Lower leg skin (tissue), 4 donors: ENCODE measurements around the gene IST1. TPM values are rescaled to one million over a fixed set of nuclear protein-coding genes. Genes with fewer than 3 reads are reported as not detected.

Experiments used
- DNase-seq, 2 donors: peaks; one replicate each; pipeline ENCODE4 v3.0.0-alpha.2; 2019; ENCODE audit warnings: low spot score in 2 of 2
- H3K4me3 ChIP-seq: fragments of 200-600 bp; sonication (generic); 2 replicates; pipeline ENCODE4 v1.5.1; 2017; ENCODE audit warnings: mild to moderate bottlenecking, low read depth; ENCODE audit not compliant: poor library complexity, severe bottlenecking
- POLR2A ChIP-seq, 2 donors: fragments of 450-650 bp; IDR thresholded peaks; one replicate each; pipeline ENCODE4 v1.6.1; 2016 to 2017; ENCODE audit warnings: antibody characterized with exemption in 2 of 2, mild to moderate bottlenecking in 1 of 2, moderate library complexity in 1 of 2
- WGBS, 2 donors: methylation state at CpG; one replicate each; pipeline ENCODE4 v1.1.5; 2018; 5-methylcytosine and 5-hydroxymethylcytosine counted together
- intact Hi-C: fragments of 100-400 bp; cut with DNase I; formaldehyde crosslinking; loops from one replicate; pipeline ENCODE4 v1.15.0; 2023; ENCODE audit warnings: low total_unique reads
- total RNA-seq, 4 donors: library from RNA; depleted of rRNA; stranded (reverse); fragments of >200 nt; gene quantifications; one replicate each; pipeline ENCODE4 v1.1.0, GENCODE V29; 2016
- TF ChIP-seq, protein P1 (sequence below), 3 donors: fragments of 450-650 bp; IDR thresholded peaks; one replicate each; pipeline ENCODE4 v1.5.1; 2016; ENCODE audit warnings: antibody characterized with exemption in 3 of 3, mild to moderate bottlenecking in 3 of 3, moderate library complexity in 2 of 3

The IST1 gene
- total RNA-seq, 4 donors from 2014 or later = 153 to 227 (median 197) TPM

DNA sequence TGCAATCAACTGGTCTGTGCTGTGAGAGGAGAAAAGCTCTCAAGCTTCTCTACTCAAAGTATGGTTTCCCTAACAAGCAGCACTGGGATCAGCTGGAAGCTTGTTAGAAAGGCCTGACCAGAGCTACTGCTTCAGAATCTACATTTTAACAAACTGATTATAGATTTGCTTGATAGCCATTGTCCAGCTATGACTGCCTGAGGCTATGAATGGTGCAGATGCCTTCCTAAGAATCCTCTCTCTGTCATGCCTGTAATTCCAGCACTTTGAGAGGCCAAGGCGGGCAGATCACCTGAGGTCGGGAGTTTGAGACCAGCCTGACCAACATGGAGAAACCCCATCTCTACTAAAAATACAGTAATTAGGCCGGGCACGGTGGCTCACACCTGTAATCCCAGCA, 76.2 kb downstream of the IST1 start:
- intact Hi-C loops = no loop called here
- DNase-seq = no peak
- 88 to 96% methylated on average over 4 of the region's 4 CpGs for WGBS, 2 donors
- TF ChIP-seq POLR2A (IDR thresholded peaks at IDR 0.05) = no peak
- TF ChIP-seq, protein P1, sequence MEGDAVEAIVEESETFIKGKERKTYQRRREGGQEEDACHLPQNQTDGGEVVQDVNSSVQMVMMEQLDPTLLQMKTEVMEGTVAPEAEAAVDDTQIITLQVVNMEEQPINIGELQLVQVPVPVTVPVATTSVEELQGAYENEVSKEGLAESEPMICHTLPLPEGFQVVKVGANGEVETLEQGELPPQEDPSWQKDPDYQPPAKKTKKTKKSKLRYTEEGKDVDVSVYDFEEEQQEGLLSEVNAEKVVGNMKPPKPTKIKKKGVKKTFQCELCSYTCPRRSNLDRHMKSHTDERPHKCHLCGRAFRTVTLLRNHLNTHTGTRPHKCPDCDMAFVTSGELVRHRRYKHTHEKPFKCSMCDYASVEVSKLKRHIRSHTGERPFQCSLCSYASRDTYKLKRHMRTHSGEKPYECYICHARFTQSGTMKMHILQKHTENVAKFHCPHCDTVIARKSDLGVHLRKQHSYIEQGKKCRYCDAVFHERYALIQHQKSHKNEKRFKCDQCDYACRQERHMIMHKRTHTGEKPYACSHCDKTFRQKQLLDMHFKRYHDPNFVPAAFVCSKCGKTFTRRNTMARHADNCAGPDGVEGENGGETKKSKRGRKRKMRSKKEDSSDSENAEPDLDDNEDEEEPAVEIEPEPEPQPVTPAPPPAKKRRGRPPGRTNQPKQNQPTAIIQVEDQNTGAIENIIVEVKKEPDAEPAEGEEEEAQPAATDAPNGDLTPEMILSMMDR (IDR thresholded peaks at IDR 0.05) = no peak
- no peak overlapping the region for H3K4me3 ChIP-seq

DNA sequence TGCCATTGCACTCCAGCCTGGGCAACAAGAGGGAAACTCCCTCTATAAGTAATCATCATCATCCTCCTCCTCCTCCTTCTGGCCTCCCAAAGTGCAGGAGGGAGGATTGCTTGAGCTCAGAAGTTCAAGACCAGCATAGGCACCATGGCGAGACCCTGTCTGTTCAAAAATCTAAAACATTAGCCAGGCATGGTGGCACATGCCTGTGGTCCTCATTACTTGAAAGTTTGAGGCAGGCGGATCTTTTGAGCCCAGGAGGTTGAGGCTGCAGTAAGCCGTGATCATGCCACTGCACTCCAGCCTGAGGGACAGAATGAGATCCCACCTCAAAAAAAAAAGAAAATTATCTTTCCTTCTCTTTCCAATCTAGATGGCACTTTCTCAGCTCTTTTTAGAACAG, 77.0 kb downstream of the IST1 start:
- TF ChIP-seq, protein P1 (IDR thresholded peaks at IDR 0.05) = no peak
- no peak for TF ChIP-seq POLR2A (IDR thresholded peaks at IDR 0.05)
- H3K4me3 ChIP-seq = no peak overlapping the region
- DNase-seq = no peak
- 85 to 92% methylated on average over 3 of the region's 3 CpGs for WGBS, 2 donors
- intact Hi-C loops = no loop called here

DNA sequence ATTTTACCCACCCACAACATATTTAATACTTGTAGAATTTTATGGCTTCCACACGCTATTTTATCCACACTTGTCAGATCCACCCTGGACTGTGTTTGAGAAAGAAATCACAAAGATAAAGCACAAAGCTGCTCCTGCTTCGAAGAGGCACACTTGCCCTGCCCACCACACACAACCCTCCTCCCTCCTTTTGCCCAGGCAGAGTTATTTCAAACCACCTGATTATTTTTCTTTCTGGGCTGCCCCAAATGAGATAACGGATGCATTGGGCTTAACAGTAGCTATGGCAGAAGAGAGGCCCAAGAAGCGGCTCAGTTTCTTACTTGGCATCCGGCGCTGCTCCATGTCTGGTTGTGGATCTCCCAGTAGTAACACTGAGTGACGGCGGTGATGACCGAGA, 77.7 kb downstream of the IST1 start:
- WGBS, 2 donors = 87% methylated on average over 9 of the region's 9 CpGs
- intact Hi-C loops = no loop called here
- no peak for DNase-seq
- H3K4me3 ChIP-seq = no peak overlapping the region
- no peak for TF ChIP-seq POLR2A (IDR thresholded peaks at IDR 0.05)
- TF ChIP-seq, protein P1 (IDR thresholded peaks at IDR 0.05) = no peak

DNA sequence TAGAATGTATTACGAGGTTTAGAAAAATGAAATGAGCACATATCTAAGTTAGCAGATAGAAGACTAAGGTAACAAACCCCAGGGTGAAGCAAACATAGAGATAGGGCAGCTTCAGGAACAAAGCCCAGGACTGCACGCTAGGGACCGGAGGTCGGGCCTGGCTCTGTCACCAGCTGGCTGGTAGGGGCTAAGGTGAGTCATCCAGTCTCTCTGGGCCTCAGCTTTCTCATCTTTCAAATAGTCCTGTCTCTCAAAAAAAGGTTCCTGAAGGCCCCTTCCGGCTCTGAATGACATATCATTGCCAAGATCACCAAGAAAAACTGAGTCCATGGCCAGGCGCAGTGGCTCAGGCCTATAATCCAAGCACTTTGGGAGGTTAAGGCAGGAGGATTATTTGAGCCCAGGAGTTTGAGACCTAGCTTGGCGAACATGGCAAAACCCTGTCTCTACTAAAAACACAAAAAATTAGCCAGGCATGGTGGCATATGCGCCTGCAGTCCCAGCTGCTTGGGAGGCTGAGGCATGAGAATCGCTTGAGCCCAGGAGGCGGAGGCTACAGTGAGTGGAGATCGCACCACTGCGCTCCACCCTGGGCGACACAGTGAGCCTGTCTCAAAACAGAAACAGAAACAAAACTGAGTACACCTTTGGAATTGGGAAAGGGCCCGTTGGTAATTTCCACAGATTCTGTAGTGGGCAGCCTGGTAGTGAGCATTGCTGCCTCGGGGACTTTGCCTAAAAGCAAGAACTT, 78.9 kb downstream of the IST1 start:
- 90 to 91% methylated on average over 15 of the region's 15 CpGs for WGBS, 2 donors
- TF ChIP-seq POLR2A (IDR thresholded peaks at IDR 0.05) = no peak
- TF ChIP-seq, protein P1 (IDR thresholded peaks at IDR 0.05) = no peak
- no peak for DNase-seq
- intact Hi-C loops = no loop called here
- H3K4me3 ChIP-seq = no peak overlapping the region

Other genes starting within 250 kb of the IST1 start
- 1 to 10 TPM; 2.0 to 4.9 (median 4.1) TPM for gene PHLPP2, start 170.8 kb upstream of the IST1 start, total RNA-seq
- gene AP1G1, start 86.7 kb upstream of the IST1 start, total RNA-seq = 10 to 100 TPM; 59.6 to 90.6 (median 75.9) TPM
- 10 to 100 TPM; 21.8 to 29.7 (median 27.2) TPM for gene ATXN1L, start 49.6 kb upstream of the IST1 start, total RNA-seq
- 10 to 100 TPM; 13.6 to 21.0 (median 17.2) TPM for gene ZNF821, start 11.3 kb upstream of the IST1 start, total RNA-seq
- gene PKD1L3, start 104.9 kb downstream of the IST1 start, total RNA-seq = under 1 TPM in 2 of 4 donors, not detected in 2; 0.06 to 0.44 TPM
- gene DHODH, start 113.2 kb downstream of the IST1 start, total RNA-seq = 1 to 10 TPM; 3.7 to 7.3 (median 4.7) TPM
- 1 to 10 TPM in 1 of 4 donors, not detected in 3; 1.3 TPM for gene HP, start 159.0 kb downstream of the IST1 start, total RNA-seq
- gene HPR, start 167.7 kb downstream of the IST1 start, total RNA-seq = 1 to 10 TPM in 1 of 4 donors, under 1 TPM in 1, not detected in 2; 0.54 to 1.3 TPM
- gene TXNL4B, start 198.1 kb downstream of the IST1 start, total RNA-seq = 10 to 100 TPM; 10.5 to 12.4 (median 11.4) TPM
- 10 to 100 TPM; 47.1 to 93.4 (median 51.2) TPM for gene DHX38, start 198.3 kb downstream of the IST1 start, total RNA-seq